CD4-positive, alpha-beta T cell (primary cell): ENCODE measurements around the gene NCDN. TPM values are rescaled to one million over a fixed set of nuclear protein-coding genes. Genes with fewer than 3 reads are reported as not detected.
A peak's percentile ranks its signal among the peaks of the same experiment; 100 is the strongest.

ENCODE experiments used
- ATAC-seq: fragments of 200-7000 bp; cut with Tn5 transposase; one replicate; pipeline ENCODE4 v1.10.0; 2022; ENCODE audit warnings: mild to moderate bottlenecking; ENCODE audit not compliant: poor library complexity
- CTCF ChIA-PET: fragments of 350-600 bp; sonication (Branson Sonifier 250); formaldehyde crosslinking; loops from one replicate; lab custom pipeline; 2021; ENCODE audit warnings: antibody characterized with exemption, inconsistent platforms; lab: Charles Lee
- POLR2A ChIA-PET: fragments of 350-600 bp; sonication (Branson Sonifier 250); formaldehyde crosslinking; loops from one replicate; lab custom pipeline; 2021; ENCODE audit warnings: antibody characterized with exemption, inconsistent platforms; lab: Charles Lee
- DNase-seq, 14 experiments: peaks; one replicate each; pipeline ENCODE4 v3.0.0-alpha.2; 2013 to 2020; ENCODE audit warnings: mixed read lengths in 2 of 14
- H3K27ac ChIP-seq, 2 donors: one replicate each; pipeline versions ENCODE4 v1.5.1 to v1.7.0; 2013; ENCODE audit warnings: low read length in 2 of 2, low read depth in 1 of 2, mild to moderate bottlenecking in 1 of 2
- H3K27me3 ChIP-seq, 2 experiments: 1 replicate in 1 of 2; 2 replicates in 1 of 2; pipeline versions ENCODE4 v1.6.1 to v1.7.0; 2013; ENCODE audit warnings: low read length in 2 of 2, control low read depth in 1 of 2, mild to moderate bottlenecking in 1 of 2, moderate library complexity in 1 of 2; ENCODE audit not compliant: insufficient read depth in 2 of 2, control insufficient read depth in 1 of 2
- H3K36me3 ChIP-seq: one replicate; pipeline ENCODE4 v1.6.1; 2013; ENCODE audit warnings: low read length, control low read depth; ENCODE audit not compliant: insufficient read depth
- H3K4me1 ChIP-seq: one replicate; pipeline ENCODE4 v1.6.1; 2013; ENCODE audit warnings: low read length, control low read depth; ENCODE audit not compliant: insufficient read depth
- H3K4me3 ChIP-seq: one replicate; pipeline ENCODE4 v1.5.1; 2013; ENCODE audit warnings: mild to moderate bottlenecking, low read length, moderate library complexity
- H3K9me3 ChIP-seq, 2 experiments: 1 replicate in 1 of 2; 2 replicates in 1 of 2; pipeline versions ENCODE4 v1.6.1 to v1.7.0; 2013; ENCODE audit warnings: low read length in 2 of 2, mild to moderate bottlenecking in 2 of 2, control low read depth in 1 of 2, moderate library complexity in 1 of 2; ENCODE audit not compliant: control insufficient read depth in 1 of 2, insufficient read depth in 1 of 2
- H3K27ac Mint-ChIP-seq: one replicate; pipeline ENCODE4 v1.8.0; 2020; ENCODE audit warnings: mixed read lengths
- H3K27me3 Mint-ChIP-seq: one replicate; pipeline ENCODE4 v1.8.0; 2021; ENCODE audit warnings: mixed read lengths
- H3K36me3 Mint-ChIP-seq: one replicate; pipeline ENCODE4 v1.8.0; 2021; ENCODE audit warnings: low read depth, mixed read lengths
- H3K4me1 Mint-ChIP-seq: one replicate; pipeline ENCODE4 v1.8.0; 2021; ENCODE audit warnings: low read depth, mixed read lengths
- H3K4me3 Mint-ChIP-seq: one replicate; pipeline ENCODE4 v1.8.0; 2020; ENCODE audit warnings: mild to moderate bottlenecking, mixed read lengths
- H3K9me3 Mint-ChIP-seq: one replicate; pipeline ENCODE4 v1.8.0; 2020; ENCODE audit warnings: mixed read lengths
- CTCF ChIP-seq: fragments of 200-600 bp; IDR thresholded peaks from one replicate; pipeline ENCODE4 v1.8.0; 2022; ENCODE audit warnings: antibody characterized with exemption, mild to moderate bottlenecking
- intact Hi-C, 2 experiments: fragments of 100-400 bp; cut with DNase I in 1 of 2; cut with micrococcal nuclease in 1 of 2; formaldehyde crosslinking; loops; one replicate each; pipeline versions ENCODE4 v1.15.1 to v1.9.0; 2023 to 2025; cut with DNase I, micrococcal nuclease
- total RNA-seq, 174 experiments: library from RNA in 2 of 174; stranded (reverse) in 2 of 174; gene quantifications; one replicate each; pipeline ENCODE4 v1.2.3 and lab custom pipeline; 2021 to 2026

Gene NCDN
- total RNA-seq, 2 experiments from 2014 or later: 12.8 to 14.2 TPM

GRCh38 chr1:35600593-35600992, 43.0 kb downstream of the NCDN start:
- intact Hi-C loops: no loop called here
- Mint-ChIP-seq H3K9me3 (no peaks in the 10 kb centered on the region), H3K4me1 (no peaks in the 10 kb centered on the region), H3K36me3 (peaks cover 60% of the 10 kb centered on the region), H3K27me3 (no peaks in the 10 kb centered on the region), H3K27ac (no peak overlapping the region), H3K4me3 (no peak overlapping the region)
- Histone ChIP-seq H3K27ac (no peak overlapping the region), H3K36me3 (peaks cover 46% of the 10 kb centered on the region), H3K9me3 (no peaks in the 10 kb centered on the region), H3K4me1 (no peaks in the 10 kb centered on the region), H3K4me3 (no peak overlapping the region), H3K27me3 (no peaks in the 10 kb centered on the region)
- DNase-seq (no peak), ATAC-seq (no peak)
- ChIA-PET POLR2A (interaction anchor here (0.8 kb wide), 1 partner anchor 22 kb away, joined by 3 read pairs; no protein-coding TSS in a partner anchor), CTCF (no interaction called here)
- no peak for TF ChIP-seq CTCF

GRCh38 chr1:35603468-35603867, 45.9 kb downstream of the NCDN start:
- no peak for TF ChIP-seq CTCF
- peak overlapping the region; percentile 4 for H3K4me3 Mint-ChIP-seq
- H3K27ac Mint-ChIP-seq: no peak overlapping the region
- Histone ChIP-seq H3K9me3 (no peaks in the 10 kb centered on the region), H3K4me1 (no peaks in the 10 kb centered on the region), H3K27ac (no peak overlapping the region), H3K4me3 (no peak overlapping the region), H3K36me3 (peaks cover 67% of the 10 kb centered on the region), H3K27me3 (no peaks in the 10 kb centered on the region)
- no peak for DNase-seq
- ChIA-PET POLR2A (no interaction called here), CTCF (no interaction called here)
- H3K27me3 Mint-ChIP-seq: no peaks in the 10 kb centered on the region
- H3K36me3 Mint-ChIP-seq: peaks cover 89% of the 10 kb centered on the region
- no peak for ATAC-seq
- peaks cover 6% of the 10 kb centered on the region for H3K4me1 Mint-ChIP-seq
- no peaks in the 10 kb centered on the region for H3K9me3 Mint-ChIP-seq
- intact Hi-C loops: no loop called here

GRCh38 chr1:35603941-35604340, 46.3 kb downstream of the NCDN start:
- H3K4me3 ChIP-seq: no peak overlapping the region
- no peak for ATAC-seq
- CTCF ChIA-PET: no interaction called here
- no peaks in the 10 kb centered on the region for H3K27me3 ChIP-seq
- no peak overlapping the region for H3K27ac Mint-ChIP-seq
- no peak for TF ChIP-seq CTCF
- no peaks in the 10 kb centered on the region for H3K9me3 ChIP-seq
- POLR2A ChIA-PET: no interaction called here
- H3K36me3 Mint-ChIP-seq: peaks cover 94% of the 10 kb centered on the region
- no peaks in the 10 kb centered on the region for H3K27me3 Mint-ChIP-seq
- no peak overlapping the region for H3K27ac ChIP-seq
- no peaks in the 10 kb centered on the region for H3K9me3 Mint-ChIP-seq
- H3K36me3 ChIP-seq: peaks cover 71% of the 10 kb centered on the region
- H3K4me1 Mint-ChIP-seq: peaks cover 6% of the 10 kb centered on the region
- no peak for DNase-seq
- H3K4me3 Mint-ChIP-seq: no peak overlapping the region
- intact Hi-C loops: no loop called here
- no peaks in the 10 kb centered on the region for H3K4me1 ChIP-seq
